Measurements from ENCODE around the gene ZNRF2. TPM values are rescaled to one million over a fixed set of nuclear protein-coding genes. Genes with fewer than 3 reads are reported as not detected.

Gene ZNRF2
- total and polyA plus RNA-seq, 2 of the 13 experiments (the other 11 are each of a cell fraction or from before 2014, with no cell fraction given): 3.5 to 7.7 TPM

DNA sequence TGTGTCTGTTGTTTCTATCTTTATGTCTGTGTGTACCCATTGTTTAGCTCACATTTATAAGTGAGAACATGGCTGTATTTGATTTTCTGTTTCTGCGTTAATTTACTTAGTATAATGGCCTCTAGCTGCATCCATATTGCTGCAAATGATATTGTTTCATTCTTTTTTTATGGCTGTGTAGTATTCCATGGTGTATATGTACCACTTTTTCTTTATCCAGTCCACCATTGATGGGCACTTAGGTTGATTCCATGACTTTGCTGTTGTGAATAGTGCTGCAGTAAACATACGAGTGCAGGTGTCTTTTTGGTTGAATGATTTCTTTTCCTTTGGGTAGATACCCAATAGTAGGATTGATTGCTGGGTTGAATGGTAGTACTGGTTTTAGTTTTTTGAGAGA, 48.2 kb downstream of the ZNRF2 start (continued):
- TF ChIP-seq, protein P1, sequence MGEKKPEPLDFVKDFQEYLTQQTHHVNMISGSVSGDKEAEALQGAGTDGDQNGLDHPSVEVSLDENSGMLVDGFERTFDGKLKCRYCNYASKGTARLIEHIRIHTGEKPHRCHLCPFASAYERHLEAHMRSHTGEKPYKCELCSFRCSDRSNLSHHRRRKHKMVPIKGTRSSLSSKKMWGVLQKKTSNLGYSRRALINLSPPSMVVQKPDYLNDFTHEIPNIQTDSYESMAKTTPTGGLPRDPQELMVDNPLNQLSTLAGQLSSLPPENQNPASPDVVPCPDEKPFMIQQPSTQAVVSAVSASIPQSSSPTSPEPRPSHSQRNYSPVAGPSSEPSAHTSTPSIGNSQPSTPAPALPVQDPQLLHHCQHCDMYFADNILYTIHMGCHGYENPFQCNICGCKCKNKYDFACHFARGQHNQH (CRISPR knock-in tag; IDR thresholded peaks at IDR 0.05): no peak

- no peak overlapping the region for H3K4me3 ChIP-seq (replicated peaks in 1 of 3; ENCODE audit: insufficient read depth in 1 of 3, low read depth in 2 of 3, low read length in 3 of 3)
- FAIRE-seq (no peak), DNase-seq (ENCODE audit: low spot score) (no peak), ATAC-seq (no peak)
- intact Hi-C loops (cut with micrococcal nuclease; ENCODE audit: unreplicated experiment): no loop called here
- H2AFZ ChIP-seq (ENCODE audit: low read length): no peak overlapping the region
- H4K20me1 ChIP-seq (ENCODE audit: insufficient read depth, low read length): no peaks in the 10 kb centered on the region
- 0 out of 2 replicates have a peak, but pooled peaks cover under 1% of the 10 kb centered on the region for H3K9me3 ChIP-seq (ENCODE audit: low read length)
- 77% methylated on average over 4 of the region's 4 CpGs for WGBS (ENCODE audit: low lambda C conversion rate)
- no peaks in the 10 kb centered on the region for H3K36me3 ChIP-seq (replicated peaks in 1 of 2; ENCODE audit: control insufficient read depth in 1 of 2, insufficient read depth in 2 of 2, low read length in 2 of 2)
- H3K27me3 ChIP-seq (ENCODE audit: control insufficient read depth in 1 of 2, insufficient read depth in 2 of 2, low read length in 2 of 2): no peaks in the 10 kb centered on the region
- peaks cover 27% of the 10 kb centered on the region for H3K79me2 ChIP-seq (ENCODE audit: insufficient read depth, low read length)
- ChIA-PET POLR2A (no interaction called here), CTCF (ENCODE audit: low intra/inter-chr PET ratio, low total read pairs) (no interaction called here)
- H3K27ac ChIP-seq (ENCODE audit: extremely low read length, insufficient read depth, low read length): no peak overlapping the region
- no TSS peak for BruUV-seq (replicated peaks)
- in situ Hi-C loops (cut with HindIII; ENCODE audit: extremely low pct_ligation_motif_present, low pct_unique_long_range_greater_than_20kb): no loop called here
- peaks cover 2% of the 10 kb centered on the region for H3K4me1 ChIP-seq (ENCODE audit: insufficient read depth, low read length)
- H3K9ac ChIP-seq (ENCODE audit: insufficient read depth, low read depth, low read length): no peak overlapping the region
- H3K4me2 ChIP-seq (ENCODE audit: low read depth, low read length): no peak overlapping the region
- no peak for TF ChIP-seq ZNF484 (CRISPR knock-in tag; IDR thresholded peaks at IDR 0.05; ENCODE audit: borderline replicate concordance, low read depth)
- TF ChIP-seq GPN1 (CRISPR knock-in tag; IDR thresholded peaks at IDR 0.05; ENCODE audit: borderline replicate concordance): no peak
- TF ChIP-seq PHF21A (CRISPR knock-in tag; IDR thresholded peaks at IDR 0.05): no peak
- no peak for TF ChIP-seq NFIB (CRISPR knock-in tag; IDR thresholded peaks at IDR 0.05; ENCODE audit: borderline replicate concordance)
- TF ChIP-seq NCOA5 (CRISPR knock-in tag; IDR thresholded peaks at IDR 0.05): no peak
- no peak for TF ChIP-seq FOXP4 (CRISPR knock-in tag; IDR thresholded peaks at IDR 0.05)
- TF ChIP-seq ZNF609 (CRISPR knock-in tag; IDR thresholded peaks at IDR 0.05; ENCODE audit: borderline replicate concordance): no peak
- no peak for TF ChIP-seq ZFX (CRISPR knock-in tag; IDR thresholded peaks at IDR 0.05; ENCODE audit: low read depth)
- TF ChIP-seq RCOR2 (CRISPR knock-in tag; IDR thresholded peaks at IDR 0.05): no peak
- no peak for TF ChIP-seq ZNF383 (CRISPR knock-in tag; IDR thresholded peaks at IDR 0.05; ENCODE audit: borderline replicate concordance)
- TF ChIP-seq ZNF644 (CRISPR knock-in tag; IDR thresholded peaks at IDR 0.05; ENCODE audit: low read depth): no peak
- TF ChIP-seq ZNF260 (CRISPR knock-in tag; IDR thresholded peaks at IDR 0.05; ENCODE audit: borderline replicate concordance, low read depth): no peak
- no peak for TF ChIP-seq ARNT (IDR thresholded peaks at IDR 0.05)
- no peak for TF ChIP-seq FLYWCH1 (CRISPR knock-in tag; IDR thresholded peaks at IDR 0.05)
- TF ChIP-seq MAFK (conservative IDR thresholded peaks at IDR 0.05 in 1 of 2, IDR thresholded peaks at IDR 0.05 in 1 of 2; ENCODE audit: low read length in 2 of 2): no peak
Observed at GRCh38 chr7:30335763-30336487, 51.5 kb downstream of the ZNRF2 start.

Measured in HepG2 (cell line).